ENCODE data around the gene AGAP1. TPM values are rescaled to one million over a fixed set of nuclear protein-coding genes. Genes with fewer than 3 reads are reported as not detected.
A peak's percentile ranks its signal among the peaks of the same experiment; 100 is the strongest.

The AGAP1 gene
- total and polyA plus RNA-seq, 8 donors: 5.0 to 27.6 (median 17.4) TPM

DNA sequence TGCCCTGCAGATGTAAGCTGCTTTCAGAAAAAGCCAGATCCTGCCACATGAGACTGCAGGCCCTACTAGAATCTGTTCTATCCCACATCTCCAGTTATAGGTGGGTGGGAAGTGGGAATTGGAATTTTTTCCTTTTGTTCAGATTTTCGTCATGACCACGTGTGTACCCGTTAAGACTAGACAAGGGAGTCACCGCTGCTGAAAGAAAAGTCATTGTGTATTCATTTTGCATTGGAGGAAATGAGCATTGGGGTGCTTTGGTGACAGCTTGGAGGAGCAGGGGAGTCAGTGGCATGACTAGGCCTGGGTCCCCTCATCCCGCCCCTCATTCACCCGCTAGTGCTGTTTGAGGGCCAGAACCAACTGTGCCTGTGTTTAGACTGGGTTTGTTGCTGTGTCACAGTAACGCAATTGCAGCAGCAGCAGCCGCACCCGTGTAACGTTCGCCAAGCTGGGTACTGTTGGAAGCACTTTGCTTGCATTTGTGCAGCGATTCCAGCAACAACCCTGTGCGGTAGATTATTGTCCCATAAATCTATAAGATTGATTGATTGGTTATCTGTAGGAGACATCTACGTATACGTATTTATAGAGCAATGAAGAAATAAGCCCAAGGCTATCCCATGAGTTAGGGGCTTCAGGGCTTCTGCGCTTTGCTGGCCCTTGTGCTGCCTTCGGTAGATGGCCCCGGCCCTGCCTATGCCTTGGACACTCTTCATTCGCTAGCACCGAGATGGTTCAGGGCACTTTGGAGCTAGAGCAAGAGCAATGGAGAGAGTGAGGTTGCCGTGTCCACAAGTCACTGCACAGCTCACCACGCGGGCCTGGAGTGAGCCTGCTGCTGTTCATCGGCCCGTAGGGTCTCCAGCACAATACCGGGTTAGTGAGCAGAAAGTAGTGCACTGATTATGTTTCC, 194.9 kb downstream of the AGAP1 start:
- no peak for FAIRE-seq
- TF ChIP-seq, protein P1, sequence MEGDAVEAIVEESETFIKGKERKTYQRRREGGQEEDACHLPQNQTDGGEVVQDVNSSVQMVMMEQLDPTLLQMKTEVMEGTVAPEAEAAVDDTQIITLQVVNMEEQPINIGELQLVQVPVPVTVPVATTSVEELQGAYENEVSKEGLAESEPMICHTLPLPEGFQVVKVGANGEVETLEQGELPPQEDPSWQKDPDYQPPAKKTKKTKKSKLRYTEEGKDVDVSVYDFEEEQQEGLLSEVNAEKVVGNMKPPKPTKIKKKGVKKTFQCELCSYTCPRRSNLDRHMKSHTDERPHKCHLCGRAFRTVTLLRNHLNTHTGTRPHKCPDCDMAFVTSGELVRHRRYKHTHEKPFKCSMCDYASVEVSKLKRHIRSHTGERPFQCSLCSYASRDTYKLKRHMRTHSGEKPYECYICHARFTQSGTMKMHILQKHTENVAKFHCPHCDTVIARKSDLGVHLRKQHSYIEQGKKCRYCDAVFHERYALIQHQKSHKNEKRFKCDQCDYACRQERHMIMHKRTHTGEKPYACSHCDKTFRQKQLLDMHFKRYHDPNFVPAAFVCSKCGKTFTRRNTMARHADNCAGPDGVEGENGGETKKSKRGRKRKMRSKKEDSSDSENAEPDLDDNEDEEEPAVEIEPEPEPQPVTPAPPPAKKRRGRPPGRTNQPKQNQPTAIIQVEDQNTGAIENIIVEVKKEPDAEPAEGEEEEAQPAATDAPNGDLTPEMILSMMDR (IDR thresholded peaks at IDR 0.05): no peak
- 96% methylated on average over 26 of the region's 26 CpGs for WGBS, 2 donors

DNA sequence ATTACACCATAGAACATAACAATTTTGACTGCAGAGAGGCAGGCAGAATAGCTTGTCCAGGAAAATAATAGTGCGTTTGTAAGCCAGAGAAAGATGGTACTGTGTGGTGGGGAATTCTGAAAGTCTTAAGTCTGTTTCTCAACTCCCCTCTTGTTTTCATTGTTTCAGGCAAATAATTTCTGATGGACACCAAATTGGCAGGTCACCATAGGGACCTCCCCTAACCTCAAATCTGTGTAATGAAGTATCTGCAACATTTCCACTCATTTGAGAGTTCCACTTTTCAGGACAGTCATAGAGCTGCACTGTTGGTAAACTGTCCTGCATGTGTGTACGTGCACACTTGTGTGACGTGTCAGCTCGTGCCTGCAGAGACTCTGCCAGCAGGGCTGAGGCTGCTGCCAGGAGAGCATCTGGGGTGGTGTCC, 195.6 kb downstream of the AGAP1 start:
- no peak overlapping the region for H3K27ac ChIP-seq
- no peaks in the 10 kb centered on the region for H3K4me1 ChIP-seq
- H3K27me3 ChIP-seq: no peaks in the 10 kb centered on the region
- no peak for FAIRE-seq
- 71 to 73% methylated on average over 4 of the region's 4 CpGs for WGBS, 2 donors
- H3K36me3 ChIP-seq: no peaks in the 10 kb centered on the region
- intact Hi-C loops (cut with DNase I): no loop called here
- no peaks in the 10 kb centered on the region for H3K9me3 ChIP-seq
- TF ChIP-seq, protein P1 (IDR thresholded peaks at IDR 0.05): no peak
- peak in 1 of 4 donors; percentile 34 for ATAC-seq
- no peak overlapping the region for H3K4me3 ChIP-seq
- DNase-seq: peak in 1 of 6 donors; percentile 38

More for the DNA sequence above, 194.9 kb downstream of the AGAP1 start:
- peak in 1 of 6 donors; percentile 30 for DNase-seq
- ATAC-seq: no peak
- H3K9me3 ChIP-seq: no peaks in the 10 kb centered on the region
- no peaks in the 10 kb centered on the region for H3K27me3 ChIP-seq
- H3K4me1 ChIP-seq: no peaks in the 10 kb centered on the region
- no peak overlapping the region for H3K27ac ChIP-seq
- H3K36me3 ChIP-seq: no peaks in the 10 kb centered on the region
- intact Hi-C loops (cut with DNase I): no loop called here
- H3K4me3 ChIP-seq: no peak overlapping the region

DNA sequence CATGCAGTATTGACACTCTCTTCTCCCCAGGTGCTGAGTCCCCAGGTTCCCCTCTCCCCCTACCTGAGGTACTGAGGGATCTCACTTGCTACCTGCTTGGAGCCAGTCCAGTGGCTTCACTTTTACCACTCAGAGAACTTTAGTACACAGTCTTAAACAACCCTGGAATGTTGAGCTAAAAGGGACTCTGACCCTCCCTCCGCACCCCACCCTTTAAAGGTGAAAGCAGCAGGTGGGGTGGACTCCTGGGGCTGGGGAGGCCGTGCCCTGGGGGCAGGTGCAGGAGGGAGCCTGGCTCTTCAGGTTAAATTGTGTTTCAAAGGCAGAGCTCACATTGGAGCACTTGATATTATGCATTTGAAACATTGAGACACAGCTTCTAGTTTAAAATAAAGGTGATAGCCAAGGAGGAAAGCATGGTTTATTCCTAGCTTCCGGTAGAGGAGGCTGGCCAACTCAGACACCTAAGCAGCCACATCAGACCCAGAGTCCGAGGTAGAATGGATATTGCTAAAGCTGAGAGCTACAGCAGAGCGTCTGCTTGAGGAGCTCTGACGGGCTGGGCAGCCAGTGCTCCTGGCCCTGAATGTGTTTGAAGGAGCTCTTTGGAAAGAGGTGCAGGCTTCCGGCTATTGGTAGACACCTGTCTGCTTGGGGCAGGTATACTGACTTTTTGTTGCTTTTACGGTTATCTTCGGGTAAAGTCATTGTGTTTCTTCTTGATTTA, 196.4 kb downstream of the AGAP1 start:
- Histone ChIP-seq H3K4me3 (no peak overlapping the region), H3K9me3 (no peaks in the 10 kb centered on the region), H3K36me3 (no peaks in the 10 kb centered on the region), H3K27ac (no peak overlapping the region), H3K27me3 (no peaks in the 10 kb centered on the region), H3K4me1 (no peaks in the 10 kb centered on the region)
- peak in 1 of 4 donors; percentile 19 for ATAC-seq
- peak in 1 of 6 donors; percentile 34 for DNase-seq
- 86 to 87% methylated on average over 9 of the region's 9 CpGs for WGBS, 2 donors
- TF ChIP-seq, protein P1 (IDR thresholded peaks at IDR 0.05): no peak
- FAIRE-seq: no peak
- intact Hi-C loops (cut with DNase I): no loop called here

DNA sequence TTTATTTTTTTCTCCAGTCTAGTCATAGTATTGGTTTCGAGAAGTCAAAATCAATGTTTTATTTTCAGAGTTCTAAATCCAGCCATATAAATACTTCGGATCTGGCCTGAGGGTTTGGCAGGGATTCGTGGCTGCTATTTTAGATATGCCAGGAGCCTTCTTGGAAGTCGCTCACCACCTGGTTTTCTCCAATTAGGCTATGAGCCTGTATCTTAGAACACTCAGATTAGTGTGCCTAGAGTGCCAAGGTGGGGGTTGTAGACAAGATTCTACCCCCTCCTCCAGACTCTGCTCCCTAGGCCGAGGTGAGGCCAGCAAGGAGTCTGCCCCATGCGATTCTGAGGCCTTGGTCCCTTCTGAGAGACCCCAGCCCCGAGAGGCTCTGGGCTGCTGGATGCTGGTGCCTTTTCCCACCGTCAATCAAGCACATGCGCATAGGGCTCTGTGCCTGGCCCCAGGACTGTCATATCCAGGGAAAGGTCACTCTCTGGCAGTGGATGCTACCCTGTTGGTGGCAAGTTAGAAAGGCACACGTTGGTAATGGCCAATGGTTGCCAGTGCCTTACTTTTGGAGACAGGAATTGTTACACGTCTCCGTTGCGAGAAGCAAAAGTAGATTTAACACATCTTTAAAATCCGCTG, 197.1 kb downstream of the AGAP1 start:
- FAIRE-seq: no peak
- intact Hi-C loops (cut with DNase I): no loop called here
- Histone ChIP-seq H3K27me3 (no peaks in the 10 kb centered on the region), H3K9me3 (no peaks in the 10 kb centered on the region), H3K4me3 (no peak overlapping the region), H3K27ac (no peak overlapping the region), H3K4me1 (no peaks in the 10 kb centered on the region), H3K36me3 (no peaks in the 10 kb centered on the region)
- 76 to 77% methylated on average over 14 of the region's 14 CpGs for WGBS, 2 donors
- TF ChIP-seq, protein P1 (IDR thresholded peaks at IDR 0.05): no peak
- peak in 1 of 6 donors; percentile 40 for DNase-seq
- no peak for ATAC-seq
